Measurements from ENCODE around the gene SH2D1B. TPM values are rescaled to one million over a fixed set of nuclear protein-coding genes. Genes with fewer than 3 reads are reported as not detected.
"Not testable (repeated sequence)": the region's sequence is repeated elsewhere in the genome, so short reads cannot be mapped to it uniquely, and the experiment has no call there.

SH2D1B gene, protein sequence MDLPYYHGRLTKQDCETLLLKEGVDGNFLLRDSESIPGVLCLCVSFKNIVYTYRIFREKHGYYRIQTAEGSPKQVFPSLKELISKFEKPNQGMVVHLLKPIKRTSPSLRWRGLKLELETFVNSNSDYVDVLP
- total RNA-seq: under 1 TPM in 1 of 3 donors, not detected in 2; 0.33 TPM

DNA sequence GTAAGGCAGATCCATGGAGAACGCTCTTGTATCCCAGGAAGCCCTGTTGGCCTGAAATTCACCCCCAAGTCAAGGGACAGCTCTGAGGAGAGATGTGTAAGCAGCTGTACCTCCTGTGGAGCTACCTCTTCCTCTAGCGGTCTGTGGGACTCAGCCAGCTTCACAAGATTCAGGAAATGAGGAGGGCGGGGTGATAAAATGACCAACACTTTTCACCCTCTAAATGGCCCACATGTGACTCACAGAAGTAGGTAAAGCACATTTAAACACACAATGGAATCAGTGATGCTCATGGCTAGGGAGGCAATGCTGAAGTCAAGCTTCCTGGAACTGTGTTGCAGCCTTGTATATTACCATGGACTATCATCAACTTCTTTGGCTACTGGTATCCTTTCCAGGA lies at the start of gene SH2D1B:
SH2D1B (minus strand) TSS at position 135 of the 400 bp plus-strand sequence; CDS start at position 15, 120 bp downstream.
- Histone ChIP-seq H3K4me1 (no peaks in the 10 kb centered on the region), H3K27me3 (no peaks in the 10 kb centered on the region), H3K27ac (no peak within 1 kb of the TSS), H3K9me3 (no peaks in the 10 kb centered on the region), H3K36me3 (no peaks in the 10 kb centered on the region), H3K4me3 (no peak within 1 kb of the TSS)
- intact Hi-C loops (cut with DNase I; ENCODE audit: low total_unique reads): no loop called here
- no peak for TF ChIP-seq POLR2AphosphoS5 (IDR thresholded peaks at IDR 0.05)
- TF ChIP-seq POLR2A (IDR thresholded peaks at IDR 0.05): no peak
- TF ChIP-seq, protein P1, sequence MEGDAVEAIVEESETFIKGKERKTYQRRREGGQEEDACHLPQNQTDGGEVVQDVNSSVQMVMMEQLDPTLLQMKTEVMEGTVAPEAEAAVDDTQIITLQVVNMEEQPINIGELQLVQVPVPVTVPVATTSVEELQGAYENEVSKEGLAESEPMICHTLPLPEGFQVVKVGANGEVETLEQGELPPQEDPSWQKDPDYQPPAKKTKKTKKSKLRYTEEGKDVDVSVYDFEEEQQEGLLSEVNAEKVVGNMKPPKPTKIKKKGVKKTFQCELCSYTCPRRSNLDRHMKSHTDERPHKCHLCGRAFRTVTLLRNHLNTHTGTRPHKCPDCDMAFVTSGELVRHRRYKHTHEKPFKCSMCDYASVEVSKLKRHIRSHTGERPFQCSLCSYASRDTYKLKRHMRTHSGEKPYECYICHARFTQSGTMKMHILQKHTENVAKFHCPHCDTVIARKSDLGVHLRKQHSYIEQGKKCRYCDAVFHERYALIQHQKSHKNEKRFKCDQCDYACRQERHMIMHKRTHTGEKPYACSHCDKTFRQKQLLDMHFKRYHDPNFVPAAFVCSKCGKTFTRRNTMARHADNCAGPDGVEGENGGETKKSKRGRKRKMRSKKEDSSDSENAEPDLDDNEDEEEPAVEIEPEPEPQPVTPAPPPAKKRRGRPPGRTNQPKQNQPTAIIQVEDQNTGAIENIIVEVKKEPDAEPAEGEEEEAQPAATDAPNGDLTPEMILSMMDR (IDR thresholded peaks at IDR 0.05): no peak
- no peak for DNase-seq (ENCODE audit: low spot score in 2 of 2)

- TF ChIP-seq POLR2AphosphoS5 (IDR thresholded peaks at IDR 0.05) (no peak), POLR2A (IDR thresholded peaks at IDR 0.05) (no peak)
- TF ChIP-seq, protein P1 (IDR thresholded peaks at IDR 0.05): no peak
- intact Hi-C loops (cut with DNase I; ENCODE audit: low total_unique reads): no loop called here
- no peak overlapping the region for H3K4me3 ChIP-seq
- H3K27me3 ChIP-seq: no peaks in the 10 kb centered on the region
- H3K9me3 ChIP-seq: no peaks in the 10 kb centered on the region
- H3K27ac ChIP-seq: no peak overlapping the region
- no peak for DNase-seq (ENCODE audit: low spot score in 2 of 2)
- no peaks in the 10 kb centered on the region for H3K36me3 ChIP-seq
- H3K4me1 ChIP-seq: no peaks in the 10 kb centered on the region
Observed at GRCh38 chr1:162458236-162458635, 46.3 kb upstream of the SH2D1B start.

DNA sequence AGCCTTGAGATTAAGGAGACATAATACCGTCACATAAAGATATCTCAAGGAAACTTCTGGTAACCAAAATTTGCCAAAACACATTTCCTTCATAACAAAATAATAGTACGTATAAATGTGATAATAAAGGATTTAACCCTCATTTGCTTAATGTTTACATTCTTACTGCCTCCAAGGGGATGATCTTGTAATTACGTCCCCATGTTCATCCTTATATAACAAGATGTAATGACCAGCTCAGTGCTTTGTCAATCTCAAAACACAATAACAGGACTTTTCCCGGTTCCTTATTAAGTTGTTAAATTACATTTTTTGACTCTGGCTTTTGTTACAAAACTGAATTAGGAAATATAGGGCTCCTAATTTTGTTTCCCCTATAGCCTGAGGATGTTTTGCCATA lies 44.4 kb upstream of the SH2D1B start:
- no peak for DNase-seq (ENCODE audit: low spot score in 2 of 2)
- Histone ChIP-seq H3K27ac (no peak overlapping the region), H3K27me3 (no peaks in the 10 kb centered on the region), H3K9me3 (no peaks in the 10 kb centered on the region), H3K4me3 (no peak overlapping the region), H3K4me1 (no peaks in the 10 kb centered on the region), H3K36me3 (no peaks in the 10 kb centered on the region)
- no peak for TF ChIP-seq POLR2AphosphoS5 (IDR thresholded peaks at IDR 0.05)
- TF ChIP-seq POLR2A (IDR thresholded peaks at IDR 0.05): no peak
- TF ChIP-seq, protein P1 (IDR thresholded peaks at IDR 0.05): no peak
- intact Hi-C loops (cut with DNase I; ENCODE audit: low total_unique reads): no loop called here

GRCh38 chr1:162454361-162454760 lies 42.4 kb upstream of the SH2D1B start:
- H3K4me3 ChIP-seq; H3K4me1 ChIP-seq; H3K9me3 ChIP-seq; DNase-seq (ENCODE audit: low spot score in 2 of 2); H3K27ac ChIP-seq; intact Hi-C loops (cut with DNase I; ENCODE audit: low total_unique reads); H3K36me3 ChIP-seq; H3K27me3 ChIP-seq: not testable (repeated sequence)

DNA sequence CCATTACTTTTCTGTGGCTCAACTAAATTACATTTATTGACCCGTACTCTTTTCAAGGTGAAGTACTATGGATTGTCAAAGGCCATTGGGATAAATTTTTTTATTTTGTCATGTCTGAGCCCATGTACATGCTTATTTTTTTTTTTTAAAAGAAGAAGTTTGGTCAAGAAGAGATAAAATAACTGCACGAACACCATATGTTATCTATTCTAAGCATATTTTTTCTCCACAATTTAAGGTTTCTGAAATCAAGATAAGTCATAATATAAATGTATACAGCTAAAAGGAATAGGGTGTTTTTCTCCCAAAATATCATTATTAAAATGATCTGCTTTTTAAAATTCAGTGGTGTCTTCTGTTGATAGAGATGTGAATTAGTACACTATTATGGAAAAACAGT lies 35.0 kb upstream of the SH2D1B start:
- Histone ChIP-seq H3K27ac (no peak overlapping the region), H3K4me1 (no peaks in the 10 kb centered on the region), H3K4me3 (no peak overlapping the region), H3K36me3 (no peaks in the 10 kb centered on the region), H3K27me3 (no peaks in the 10 kb centered on the region), H3K9me3 (no peaks in the 10 kb centered on the region)
- no peak for DNase-seq (ENCODE audit: low spot score in 2 of 2)
- intact Hi-C loops (cut with DNase I; ENCODE audit: low total_unique reads): no loop called here
- TF ChIP-seq, protein P1 (IDR thresholded peaks at IDR 0.05): no peak
- TF ChIP-seq POLR2AphosphoS5 (IDR thresholded peaks at IDR 0.05) (no peak), POLR2A (IDR thresholded peaks at IDR 0.05) (no peak)

- no peak overlapping the region for H3K4me3 ChIP-seq
- no peaks in the 10 kb centered on the region for H3K27me3 ChIP-seq
- no peaks in the 10 kb centered on the region for H3K9me3 ChIP-seq
- H3K4me1 ChIP-seq: no peaks in the 10 kb centered on the region
- DNase-seq (ENCODE audit: low spot score in 2 of 2): no peak
- H3K36me3 ChIP-seq: no peaks in the 10 kb centered on the region
- no peak for TF ChIP-seq POLR2A (IDR thresholded peaks at IDR 0.05)
- no peak for TF ChIP-seq POLR2AphosphoS5 (IDR thresholded peaks at IDR 0.05)
- TF ChIP-seq, protein P1 (IDR thresholded peaks at IDR 0.05): no peak
- H3K27ac ChIP-seq: no peak overlapping the region
- intact Hi-C loops (cut with DNase I; ENCODE audit: low total_unique reads): no loop called here
Observed at GRCh38 chr1:162444903-162445302, 33.0 kb upstream of the SH2D1B start.

- DNase-seq (ENCODE audit: low spot score in 2 of 2); H3K4me3 ChIP-seq; H3K9me3 ChIP-seq; H3K27ac ChIP-seq; H3K4me1 ChIP-seq; H3K36me3 ChIP-seq; intact Hi-C loops (cut with DNase I; ENCODE audit: low total_unique reads); H3K27me3 ChIP-seq: not testable (repeated sequence)
Observed at GRCh38 chr1:162432977-162433713, 21.2 kb upstream of the SH2D1B start.

Measured in breast epithelium (tissue), 4 donors.